NT2/D1 (cell line): ENCODE measurements around the gene EHF.

Experiments
- DNase-seq: peaks from one replicate; pipeline ENCODE4 v3.0.0-alpha.2; 2011; ENCODE audit warnings: low read depth, low spot score
- H3K27me3 ChIP-seq: 2 replicates; pipeline ENCODE4 v1.6.0; 2011; ENCODE audit warnings: mild to moderate bottlenecking; ENCODE audit not compliant: insufficient read length, insufficient read depth
- H3K36me3 ChIP-seq: 2 replicates; pipeline ENCODE4 v1.6.1; 2011; ENCODE audit warnings: mild to moderate bottlenecking, low read length, mixed read lengths; ENCODE audit not compliant: insufficient read depth, insufficient read length
- H3K4me1 ChIP-seq: 2 replicates; pipeline ENCODE4 v1.5.1; 2011; ENCODE audit not compliant: insufficient read depth, insufficient read length
- H3K4me3 ChIP-seq: 2 replicates; pipeline ENCODE4 v1.5.1; 2011; ENCODE audit warnings: low read depth; ENCODE audit not compliant: insufficient read length
- H3K9ac ChIP-seq: 2 replicates; pipeline ENCODE4 v1.6.0; 2011; ENCODE audit warnings: low read depth; ENCODE audit not compliant: insufficient read length
- H3K9me3 ChIP-seq: 2 replicates; pipeline ENCODE4 v1.5.1; 2011; ENCODE audit warnings: mild to moderate bottlenecking, low read length; ENCODE audit not compliant: insufficient read depth
- SUZ12 ChIP-seq: IDR thresholded peaks from 2 replicates; pipeline ENCODE4 v1.6.1; 2011; ENCODE audit not compliant: insufficient read length, insufficient read depth; ENCODE audit errors: extremely low read depth
- YY1 ChIP-seq: IDR thresholded peaks from 2 replicates; pipeline ENCODE4 v1.6.1; 2011; ENCODE audit not compliant: insufficient read length, insufficient read depth
- ZNF274 ChIP-seq: IDR thresholded peaks from 2 replicates; pipeline ENCODE4 v1.6.1; 2011; ENCODE audit warnings: mild to moderate bottlenecking, low read depth, low read length

Gene EHF

DNA sequence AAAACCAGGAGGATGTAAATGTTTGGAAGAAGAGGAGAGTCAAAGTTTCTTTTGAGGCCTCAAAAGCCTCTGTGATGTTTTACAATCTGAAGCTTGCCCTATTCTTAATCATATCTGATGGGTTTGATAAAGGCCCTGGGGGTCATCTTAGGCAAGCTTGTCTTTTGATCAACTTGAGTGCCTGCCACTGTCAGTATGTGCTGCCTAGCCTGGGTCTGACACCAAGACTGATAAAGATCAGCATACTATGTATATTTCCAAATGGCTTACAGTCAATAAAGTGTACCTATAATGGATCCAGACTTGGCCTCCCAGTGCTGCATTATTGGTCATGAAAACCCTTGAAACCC is 12.7 kb downstream of the EHF start:
- no peak overlapping the region for H3K4me3 ChIP-seq

DNA sequence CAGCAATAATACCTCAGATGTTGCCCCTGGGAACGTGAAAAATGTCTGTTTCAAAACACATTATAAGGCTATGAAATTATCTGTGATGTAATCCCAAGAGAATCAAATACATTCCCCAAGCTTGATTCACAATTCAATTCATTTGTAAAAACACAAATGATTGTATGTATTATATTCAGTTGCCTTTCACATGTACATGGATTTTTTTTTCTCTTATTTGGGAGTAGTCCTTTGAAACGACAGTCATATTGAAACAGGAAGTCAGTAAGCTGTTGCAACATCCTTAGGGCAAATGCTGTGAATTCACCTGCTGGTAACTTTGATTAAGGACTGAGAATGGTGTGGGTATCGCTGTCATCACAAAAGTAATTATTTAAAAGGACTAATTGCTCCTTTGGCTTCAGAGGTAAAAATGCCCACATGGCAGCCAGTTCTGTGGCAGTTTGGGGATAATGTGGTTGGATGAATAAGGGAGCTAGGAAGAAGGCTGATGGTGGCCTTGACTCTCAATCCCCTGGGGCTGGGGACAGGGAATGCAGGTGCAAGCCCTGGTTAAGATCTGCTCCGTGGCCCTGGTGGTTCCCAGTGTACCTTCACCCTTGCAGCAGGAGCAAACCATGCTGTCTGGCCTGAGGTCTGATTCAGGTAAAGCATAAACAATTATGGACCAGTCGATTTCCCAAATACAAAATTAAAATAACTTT is 13.2 kb downstream of the EHF start:
- no peaks in the 10 kb centered on the region for H3K9me3 ChIP-seq
- H3K4me3 ChIP-seq = no peak overlapping the region
- DNase-seq = no peak
- no peak for TF ChIP-seq SUZ12
- no peak for TF ChIP-seq YY1
- TF ChIP-seq ZNF274 = no peak
- no peak overlapping the region for H3K9ac ChIP-seq
- no peaks in the 10 kb centered on the region for H3K4me1 ChIP-seq
- no peaks in the 10 kb centered on the region for H3K27me3 ChIP-seq
- H3K36me3 ChIP-seq = no peaks in the 10 kb centered on the region

More for the DNA sequence above, 12.7 kb downstream of the EHF start:
- Histone ChIP-seq H3K9ac (no peak overlapping the region), H3K9me3 (no peaks in the 10 kb centered on the region), H3K27me3 (no peaks in the 10 kb centered on the region), H3K4me1 (no peaks in the 10 kb centered on the region), H3K36me3 (no peaks in the 10 kb centered on the region)
- no peak for DNase-seq
- TF ChIP-seq YY1 (no peak), SUZ12 (no peak), ZNF274 (no peak)

DNA sequence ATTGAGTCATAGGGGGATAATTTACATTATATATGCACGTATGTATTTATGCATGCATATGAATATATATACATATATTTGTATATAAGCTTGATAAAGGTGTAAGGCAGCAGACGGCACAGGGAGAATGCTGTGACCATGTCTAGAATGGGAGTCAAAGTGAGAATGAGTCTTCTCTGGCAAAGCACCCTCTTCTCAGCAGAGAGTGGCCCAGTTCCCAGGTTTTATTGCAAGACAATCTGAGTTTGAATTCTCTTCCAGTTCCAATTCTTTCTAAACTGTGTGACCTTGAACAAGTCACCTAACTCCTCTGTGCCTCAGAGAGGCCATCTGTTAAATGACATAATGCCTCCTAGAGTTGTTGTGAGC is 13.8 kb downstream of the EHF start:
- Histone ChIP-seq H3K9ac (no peak overlapping the region), H3K36me3 (no peaks in the 10 kb centered on the region), H3K27me3 (no peaks in the 10 kb centered on the region), H3K4me3 (no peak overlapping the region), H3K4me1 (no peaks in the 10 kb centered on the region), H3K9me3 (no peaks in the 10 kb centered on the region)
- no peak for TF ChIP-seq ZNF274
- no peak for TF ChIP-seq SUZ12
- DNase-seq = no peak

DNA sequence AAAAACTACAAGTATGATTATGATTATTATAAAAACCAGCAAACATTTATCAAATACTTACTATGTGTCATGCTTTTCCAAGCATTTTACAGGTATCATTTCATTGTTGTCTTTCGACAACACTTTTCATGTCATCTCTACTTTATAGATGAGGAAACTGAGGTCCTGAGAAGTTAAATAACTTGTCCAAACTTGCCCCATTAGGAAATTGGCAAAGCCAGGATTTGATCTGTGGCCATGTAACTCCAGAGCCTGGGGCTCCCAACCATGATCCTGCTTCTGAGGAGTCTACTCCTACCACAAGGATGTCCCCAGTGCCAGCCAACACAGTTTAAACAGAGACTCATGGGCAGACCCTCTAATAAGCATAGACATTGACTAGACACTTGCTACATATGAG is 15.2 kb downstream of the EHF start:
- H3K27me3 ChIP-seq = no peaks in the 10 kb centered on the region
- no peak overlapping the region for H3K9ac ChIP-seq
- H3K4me3 ChIP-seq = no peak overlapping the region
- no peaks in the 10 kb centered on the region for H3K9me3 ChIP-seq
- DNase-seq = no peak
- TF ChIP-seq SUZ12 (no peak), ZNF274 (no peak), YY1 (no peak)
- no peaks in the 10 kb centered on the region for H3K36me3 ChIP-seq
- no peaks in the 10 kb centered on the region for H3K4me1 ChIP-seq

DNA sequence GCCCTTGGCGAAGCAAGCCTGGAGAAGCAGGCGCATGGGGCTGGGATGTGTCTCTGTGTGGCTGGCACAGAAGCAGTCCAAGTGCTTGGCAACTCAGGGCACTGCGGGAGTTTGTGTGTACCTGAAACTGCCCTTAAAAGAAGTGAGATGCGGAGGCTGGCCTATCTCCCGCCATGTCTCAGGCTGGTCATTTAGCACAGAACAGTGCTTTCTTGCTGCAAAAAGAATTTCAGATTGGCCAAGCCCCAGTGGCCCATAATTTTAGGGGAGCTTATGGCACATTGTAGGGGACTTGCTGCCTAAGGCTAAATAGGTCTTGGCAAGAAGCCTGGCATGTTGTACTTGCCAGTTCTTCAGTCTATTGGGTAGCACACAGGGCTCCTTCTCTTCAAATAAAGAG is 16.4 kb downstream of the EHF start:
- Histone ChIP-seq H3K4me1 (no peaks in the 10 kb centered on the region), H3K36me3 (no peaks in the 10 kb centered on the region), H3K9ac (no peak overlapping the region), H3K4me3 (no peak overlapping the region), H3K27me3 (no peaks in the 10 kb centered on the region), H3K9me3 (no peaks in the 10 kb centered on the region)
- DNase-seq = no peak
- TF ChIP-seq ZNF274 (no peak), YY1 (no peak), SUZ12 (no peak)

- H3K4me3 ChIP-seq = no peak overlapping the region
- no peak for DNase-seq
- no peaks in the 10 kb centered on the region for H3K4me1 ChIP-seq
- H3K9ac ChIP-seq = no peak overlapping the region
- no peaks in the 10 kb centered on the region for H3K36me3 ChIP-seq
- H3K27me3 ChIP-seq = no peaks in the 10 kb centered on the region
- no peak for TF ChIP-seq SUZ12
- TF ChIP-seq ZNF274 = no peak
- TF ChIP-seq YY1 = no peak
- no peaks in the 10 kb centered on the region for H3K9me3 ChIP-seq
These were observed 18.0 kb downstream of the EHF start for GRCh38 chr11:34638897-34639296.

DNA sequence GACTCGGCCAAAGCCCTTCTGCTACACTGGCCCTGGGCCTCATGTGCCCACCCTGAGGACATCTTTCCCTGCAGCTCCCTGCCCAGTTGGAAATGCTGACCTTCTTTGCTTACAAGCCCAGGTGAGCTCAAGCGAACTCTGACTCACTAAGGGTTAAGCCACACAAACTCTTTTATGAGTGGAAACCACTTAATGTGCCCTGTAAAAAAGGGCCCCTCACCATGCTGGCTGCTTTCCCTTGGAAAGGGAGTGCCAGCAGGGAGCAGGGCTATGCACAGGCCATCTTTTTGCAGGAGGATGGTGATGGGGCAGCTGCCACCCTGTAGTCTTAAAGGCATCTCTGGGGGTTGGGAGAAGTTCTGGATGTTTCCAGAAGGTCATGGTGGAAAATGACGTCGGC is 18.7 kb downstream of the EHF start:
- Histone ChIP-seq H3K27me3 (no peaks in the 10 kb centered on the region), H3K9me3 (no peaks in the 10 kb centered on the region), H3K9ac (no peak overlapping the region), H3K4me3 (no peak overlapping the region), H3K36me3 (no peaks in the 10 kb centered on the region), H3K4me1 (no peaks in the 10 kb centered on the region)
- no peak for TF ChIP-seq YY1
- TF ChIP-seq ZNF274 = no peak
- no peak for TF ChIP-seq SUZ12
- DNase-seq = no peak
